IMR-90 (cell line): Measurements from ENCODE around the gene DAAM1. TPM values are rescaled to one million over a fixed set of nuclear protein-coding genes. Genes with fewer than 3 reads are reported as not detected.

ENCODE experiments used
- ATAC-seq: fragments of 200-7000 bp; cut with Tn5 transposase; 2 replicates; pipeline ENCODE4 v1.9.1; 2020; ENCODE audit warnings: low read depth, mild to moderate bottlenecking, moderate library complexity
- BruUV-seq: library from RNA; stranded (reverse); fragments of 400-500 nt; replicated peaks from 2 replicates; lab custom pipeline; 2021; lab: Mats Ljungman, UMichigan
- CTCF ChIA-PET: fragments of 300-600 bp; formaldehyde crosslinking; extraction: SDS; loops from one replicate; lab custom pipeline; 2021; ENCODE audit warnings: antibody characterized with exemption; lab: Yijun Ruan, JAX
- POLR2A ChIA-PET: fragments of 300-600 bp; sonication (Branson Sonifier 250); formaldehyde crosslinking; loops from one replicate; lab custom pipeline; 2022; ENCODE audit warnings: antibody characterized with exemption; ENCODE audit not compliant: unreplicated experiment; lab: Charles Lee
- DNase-seq: peaks from one replicate; pipeline ENCODE4 v3.0.0; 2013
- H2AFZ ChIP-seq: replicated peaks from 2 replicates; pipeline ENCODE3; 2013; ENCODE audit warnings: low read length, mild to moderate bottlenecking; ENCODE audit not compliant: poor library complexity
- H2AK5ac ChIP-seq: 2 replicates; pipeline ENCODE4 v1.6.1; 2013; ENCODE audit warnings: low read depth, low read length, inconsistent platforms
- H2AK9ac ChIP-seq: replicated peaks from 2 replicates; pipeline ENCODE3; 2013; ENCODE audit warnings: mild to moderate bottlenecking, low read depth, low read length, moderate library complexity; ENCODE audit not compliant: poor library complexity
- H2BK120ac ChIP-seq: 2 replicates; pipeline ENCODE4 v1.6.1; 2013; ENCODE audit warnings: low read depth, low read length, inconsistent platforms
- H2BK15ac ChIP-seq: 3 replicates; pipeline ENCODE4 v1.6.1; 2013; ENCODE audit warnings: low read depth, low read length, inconsistent platforms
- H2BK20ac ChIP-seq: 2 replicates; pipeline ENCODE4 v1.6.1; 2013; ENCODE audit warnings: low read depth, mild to moderate bottlenecking, inconsistent platforms, low read length, moderate library complexity
- H2BK5ac ChIP-seq: 2 replicates; pipeline ENCODE4 v1.6.1; 2013; ENCODE audit warnings: mild to moderate bottlenecking, low read depth, low read length, inconsistent platforms; ENCODE audit not compliant: poor library complexity, severe bottlenecking
- H3K14ac ChIP-seq: replicated peaks from 2 replicates; pipeline ENCODE4 v1.6.1; 2013; ENCODE audit warnings: low read depth, low read length, inconsistent platforms
- H3K18ac ChIP-seq: 2 replicates; pipeline ENCODE4 v1.6.1; 2013; ENCODE audit warnings: low read depth, low read length, control low read depth
- H3K23ac ChIP-seq: 2 replicates; pipeline ENCODE4 v1.6.1; 2013; ENCODE audit warnings: low read depth, low read length, inconsistent platforms
- H3K27ac ChIP-seq: 2 replicates; pipeline ENCODE4 v1.5.1; 2013; ENCODE audit warnings: mild to moderate bottlenecking, control low read depth, low read length; ENCODE audit not compliant: insufficient read depth
- H3K27me3 ChIP-seq: 2 replicates; pipeline ENCODE4 v1.6.1; 2013; ENCODE audit warnings: low read length; ENCODE audit not compliant: control insufficient read depth, insufficient read depth
- H3K36me3 ChIP-seq: 2 replicates; pipeline ENCODE4 v1.6.1; 2013; ENCODE audit warnings: low read length, mixed read lengths; ENCODE audit not compliant: control insufficient read depth, insufficient read depth
- H3K4ac ChIP-seq: 2 replicates; pipeline ENCODE4 v1.6.1; 2013; ENCODE audit warnings: low read depth, low read length, inconsistent platforms
- H3K4me1 ChIP-seq: 2 replicates; pipeline ENCODE4 v1.6.1; 2013; ENCODE audit warnings: low read length, mixed read lengths; ENCODE audit not compliant: control insufficient read depth, insufficient read depth
- H3K4me2 ChIP-seq: 2 replicates; pipeline ENCODE4 v1.6.1; 2013; ENCODE audit warnings: low read depth, mild to moderate bottlenecking, control low read depth, low read length, moderate library complexity
- H3K4me3 ChIP-seq: 2 replicates; pipeline ENCODE4 v1.5.1; 2013; ENCODE audit warnings: low read depth, mild to moderate bottlenecking, control low read depth, low read length, moderate library complexity; ENCODE audit not compliant: insufficient read depth
- H3K56ac ChIP-seq: 2 replicates; pipeline ENCODE4 v1.6.1; 2013; ENCODE audit warnings: low read length, inconsistent platforms; ENCODE audit not compliant: insufficient read depth; ENCODE audit errors: extremely low read depth
- H3K79me1 ChIP-seq, 2 experiments: 2 replicates each; pipeline ENCODE4 v1.6.1; 2013; ENCODE audit warnings: low read length in 2 of 2, inconsistent platforms in 1 of 2, low read depth in 1 of 2
- H3K9ac ChIP-seq: 2 replicates; pipeline ENCODE4 v1.6.1; 2013; ENCODE audit warnings: low read depth, low read length, control low read depth
- H3K9me1 ChIP-seq: 2 replicates; pipeline ENCODE4 v1.6.1; 2013; ENCODE audit warnings: low read length, inconsistent platforms; ENCODE audit not compliant: insufficient read depth
- H3K9me3 ChIP-seq: 2 replicates; pipeline ENCODE4 v1.6.1; 2013; ENCODE audit warnings: low read length; ENCODE audit not compliant: control insufficient read depth, insufficient read depth
- H4K20me1 ChIP-seq: 2 replicates; pipeline ENCODE4 v1.6.1; 2013; ENCODE audit warnings: low read length, inconsistent platforms; ENCODE audit not compliant: insufficient read depth
- H4K5ac ChIP-seq: 2 replicates; pipeline ENCODE4 v1.6.1; 2013; ENCODE audit warnings: mild to moderate bottlenecking, low read depth, low read length, control low read depth
- H4K8ac ChIP-seq, 2 experiments: 2 replicates each; pipeline ENCODE4 v1.6.1; 2013; ENCODE audit warnings: low read depth in 2 of 2, low read length in 2 of 2, control low read depth in 1 of 2, inconsistent platforms in 1 of 2
- H4K91ac ChIP-seq: 2 replicates; pipeline ENCODE4 v1.6.1; 2013; ENCODE audit warnings: low read depth, low read length, inconsistent platforms; ENCODE audit not compliant: insufficient read depth
- BHLHE40 ChIP-seq: fragments of 150-350 bp; IDR thresholded peaks from 2 replicates; pipeline ENCODE4 v1.6.1; 2016; ENCODE audit warnings: mild to moderate bottlenecking, low read depth, low read length
- CEBPB ChIP-seq: IDR thresholded peaks from 2 replicates; pipeline ENCODE4 v1.6.1; 2012; ENCODE audit warnings: low read depth, low read length, improper control_type of control experiment
- CHD1 ChIP-seq: IDR thresholded peaks from 2 replicates; pipeline ENCODE4 v1.6.1; 2012; ENCODE audit warnings: low read depth, low read length, improper control_type of control experiment
- FOS ChIP-seq: fragments of 150-350 bp; IDR thresholded peaks from 2 replicates; pipeline ENCODE4 v1.6.1; 2016; ENCODE audit warnings: low read depth, low read length
- MAFK ChIP-seq: IDR thresholded peaks from 2 replicates; pipeline ENCODE4 v1.6.1; 2012; ENCODE audit warnings: low read depth, low read length, improper control_type of control experiment
- MAZ ChIP-seq: IDR thresholded peaks from 2 replicates; pipeline ENCODE4 v1.6.1; 2012; ENCODE audit warnings: low read depth, mild to moderate bottlenecking, low read length, improper control_type of control experiment, moderate library complexity, borderline replicate concordance
- MXI1 ChIP-seq: IDR thresholded peaks from 2 replicates; pipeline ENCODE4 v1.6.1; 2012; ENCODE audit warnings: low read depth, mild to moderate bottlenecking, low read length, moderate library complexity, borderline replicate concordance
- NFE2L2 ChIP-seq: fragments of 150-350 bp; IDR thresholded peaks from 2 replicates; pipeline ENCODE4 v1.6.1; 2016; ENCODE audit warnings: low read depth, mild to moderate bottlenecking, low read length
- POLR2A ChIP-seq: IDR thresholded peaks from 2 replicates; pipeline ENCODE4 v1.6.1; 2012; ENCODE audit warnings: mild to moderate bottlenecking, low read depth, low read length
- RAD21 ChIP-seq: IDR thresholded peaks from 2 replicates; pipeline ENCODE4 v1.6.1; 2012; ENCODE audit warnings: low read length, improper control_type of control experiment
- RCOR1 ChIP-seq: IDR thresholded peaks from 2 replicates; pipeline ENCODE4 v1.6.1; 2012; ENCODE audit warnings: mild to moderate bottlenecking, low read length, improper control_type of control experiment; ENCODE audit not compliant: insufficient replicate concordance
- RFX5 ChIP-seq: IDR thresholded peaks from 2 replicates; pipeline ENCODE4 v1.8.0; 2012; ENCODE audit warnings: low read depth, mild to moderate bottlenecking, low read length, moderate library complexity
- SMC3 ChIP-seq: fragments of 150-350 bp; IDR thresholded peaks from 2 replicates; pipeline ENCODE4 v1.6.1; 2016; ENCODE audit warnings: low read depth, mild to moderate bottlenecking, antibody characterized with exemption, low read length, moderate library complexity
- WGBS, 2 experiments: methylation state at CpG; one replicate each; pipeline versions ENCODE4 v1.1.5 to v1.1.7; 2013; ENCODE audit warnings: missing lambda C conversion rate in 2 of 2; ENCODE audit not compliant: insufficient read length in 1 of 2; ENCODE audit errors: extremely low coverage in 2 of 2; 5-methylcytosine and 5-hydroxymethylcytosine counted together
- dilution Hi-C: fragments of 300-500 bp; cut with HindIII; formaldehyde crosslinking; loops from one replicate; pipeline ENCODE4 v1.14.3; 2018; ENCODE audit warnings: low sequenced_read_pairs; ENCODE audit not compliant: unreplicated experiment
- in situ Hi-C: fragments of 300-500 bp; cut with MboI; formaldehyde crosslinking; loops from 3 replicates; pipeline ENCODE4 v1.14.3; 2019; ENCODE audit warnings: low sequenced_read_pairs, inconsistent platforms, mixed read lengths
- intact Hi-C: fragments of 100-400 bp; cut with micrococcal nuclease; formaldehyde crosslinking; loops from 2 replicates; pipeline ENCODE4 v1.10.0; 2022
- polyA plus RNA-seq, 3 experiments: library from polyadenylated mRNA; depleted of rRNA; stranded (reverse); fragments of >200 nt; gene quantifications; 2 replicates each; pipeline ENCODE4 v1.2.3, GENCODE V29; 2012; ENCODE audit warnings: low replicate concordance in 1 of 3
- total RNA-seq: library from RNA; depleted of rRNA; stranded (reverse); fragments of >200 nt; gene quantifications from 2 replicates; pipeline ENCODE4 v1.2.3, GENCODE V29; 2012
- TF ChIP-seq, protein P1 (sequence below): conservative IDR thresholded peaks from 2 replicates; pipeline ENCODE4 v1.5.1; 2012; ENCODE audit warnings: mild to moderate bottlenecking, low read depth, low read length, improper control_type of control experiment
- TF ChIP-seq, protein P2 (sequence below): fragments of 150-350 bp; IDR thresholded peaks from 2 replicates; pipeline ENCODE4 v1.6.1; 2017; ENCODE audit warnings: mild to moderate bottlenecking, antibody characterized with exemption, low read length, low read depth
- TF ChIP-seq, protein P3 (sequence below): fragments of 150-350 bp; IDR thresholded peaks from 2 replicates; pipeline ENCODE4 v1.6.1; 2016; ENCODE audit warnings: low read depth, mild to moderate bottlenecking, low read length, moderate library complexity, borderline replicate concordance

Gene DAAM1
- total and polyA plus RNA-seq, 2 of the 4 experiments (the other 2 are of a cell fraction) = 4.8 to 5.4 TPM

DNA sequence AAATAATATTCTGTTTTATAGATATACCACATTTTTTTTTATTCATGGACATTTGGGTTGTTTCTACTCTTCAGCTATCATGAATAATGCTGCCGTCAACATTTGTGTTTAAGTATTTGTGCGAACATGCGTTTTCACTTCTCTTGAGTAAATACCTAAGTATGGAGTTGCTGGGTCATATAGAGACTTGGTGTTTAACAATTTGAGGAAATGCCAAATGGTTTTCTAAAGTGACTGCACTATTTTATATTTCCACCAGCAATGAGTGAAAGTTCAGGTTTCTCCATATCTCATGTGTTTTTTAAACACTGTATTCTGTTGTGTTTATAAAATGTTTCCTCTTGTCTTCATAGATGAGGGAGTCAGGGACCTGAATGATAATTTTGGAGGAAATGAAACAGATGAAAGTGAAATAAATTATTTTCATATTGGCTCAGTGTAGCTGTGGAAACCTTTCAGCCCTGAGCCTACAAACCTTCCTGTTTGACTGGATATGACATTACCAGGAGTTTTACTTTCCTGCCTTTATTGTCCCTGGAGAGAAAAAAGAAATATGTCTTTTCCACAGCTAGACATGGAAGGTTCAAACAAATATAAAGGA is 26.3 kb downstream of the DAAM1 start:
- WGBS, 2 experiments = no CpG with 5 or more reads among the region's 3 CpGs
- in situ Hi-C loops = no loop called here
- ATAC-seq = no peak

More for the DNA sequence above, 26.3 kb downstream of the DAAM1 start:
- Histone ChIP-seq H3K27ac (no peak overlapping the region), H4K91ac (no peak overlapping the region), H2BK20ac (no peak overlapping the region), H3K4me1 (peaks cover 11% of the 10 kb centered on the region), H4K8ac (no peak overlapping the region), H3K4me3 (no peak overlapping the region), H3K27me3 (no peaks in the 10 kb centered on the region), H3K36me3 (no peaks in the 10 kb centered on the region), H3K4ac (no peak overlapping the region), H3K18ac (no peak overlapping the region), H2BK15ac (no peak overlapping the region), H2AFZ (no peak overlapping the region), H2AK5ac (no peak overlapping the region), H3K56ac (no peak overlapping the region), H3K4me2 (no peak overlapping the region), H2BK120ac (no peak overlapping the region), H3K79me1 (peaks cover 17 to 20% of the 10 kb centered on the region in 2 experiments), H4K5ac (no peak overlapping the region), H3K9me1 (peaks cover 2% of the 10 kb centered on the region), H3K14ac (no peak overlapping the region), H4K20me1 (no peaks in the 10 kb centered on the region), H2AK9ac (no peak overlapping the region), H3K9me3 (no peaks in the 10 kb centered on the region), H3K9ac (no peak overlapping the region), H2BK5ac (no peak overlapping the region), H3K23ac (no peak overlapping the region)
- ChIA-PET POLR2A (no interaction called here), CTCF (no interaction called here)
- no TSS peak for BruUV-seq
- DNase-seq = no peak
- TF ChIP-seq CEBPB = no peak
- TF ChIP-seq RCOR1 = no peak
- no peak for TF ChIP-seq RFX5
- no peak for TF ChIP-seq CHD1
- TF ChIP-seq, protein P1, sequence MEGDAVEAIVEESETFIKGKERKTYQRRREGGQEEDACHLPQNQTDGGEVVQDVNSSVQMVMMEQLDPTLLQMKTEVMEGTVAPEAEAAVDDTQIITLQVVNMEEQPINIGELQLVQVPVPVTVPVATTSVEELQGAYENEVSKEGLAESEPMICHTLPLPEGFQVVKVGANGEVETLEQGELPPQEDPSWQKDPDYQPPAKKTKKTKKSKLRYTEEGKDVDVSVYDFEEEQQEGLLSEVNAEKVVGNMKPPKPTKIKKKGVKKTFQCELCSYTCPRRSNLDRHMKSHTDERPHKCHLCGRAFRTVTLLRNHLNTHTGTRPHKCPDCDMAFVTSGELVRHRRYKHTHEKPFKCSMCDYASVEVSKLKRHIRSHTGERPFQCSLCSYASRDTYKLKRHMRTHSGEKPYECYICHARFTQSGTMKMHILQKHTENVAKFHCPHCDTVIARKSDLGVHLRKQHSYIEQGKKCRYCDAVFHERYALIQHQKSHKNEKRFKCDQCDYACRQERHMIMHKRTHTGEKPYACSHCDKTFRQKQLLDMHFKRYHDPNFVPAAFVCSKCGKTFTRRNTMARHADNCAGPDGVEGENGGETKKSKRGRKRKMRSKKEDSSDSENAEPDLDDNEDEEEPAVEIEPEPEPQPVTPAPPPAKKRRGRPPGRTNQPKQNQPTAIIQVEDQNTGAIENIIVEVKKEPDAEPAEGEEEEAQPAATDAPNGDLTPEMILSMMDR = no peak
- TF ChIP-seq MAFK = no peak
- TF ChIP-seq MXI1 = no peak
- TF ChIP-seq MAZ = no peak
- TF ChIP-seq NFE2L2 = no peak
- no peak for TF ChIP-seq FOS
- TF ChIP-seq BHLHE40 = no peak
- TF ChIP-seq, protein P2, sequence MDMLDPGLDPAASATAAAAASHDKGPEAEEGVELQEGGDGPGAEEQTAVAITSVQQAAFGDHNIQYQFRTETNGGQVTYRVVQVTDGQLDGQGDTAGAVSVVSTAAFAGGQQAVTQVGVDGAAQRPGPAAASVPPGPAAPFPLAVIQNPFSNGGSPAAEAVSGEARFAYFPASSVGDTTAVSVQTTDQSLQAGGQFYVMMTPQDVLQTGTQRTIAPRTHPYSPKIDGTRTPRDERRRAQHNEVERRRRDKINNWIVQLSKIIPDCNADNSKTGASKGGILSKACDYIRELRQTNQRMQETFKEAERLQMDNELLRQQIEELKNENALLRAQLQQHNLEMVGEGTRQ = no peak
- no peak for TF ChIP-seq SMC3
- TF ChIP-seq RAD21 = no peak
- TF ChIP-seq, protein P3, sequence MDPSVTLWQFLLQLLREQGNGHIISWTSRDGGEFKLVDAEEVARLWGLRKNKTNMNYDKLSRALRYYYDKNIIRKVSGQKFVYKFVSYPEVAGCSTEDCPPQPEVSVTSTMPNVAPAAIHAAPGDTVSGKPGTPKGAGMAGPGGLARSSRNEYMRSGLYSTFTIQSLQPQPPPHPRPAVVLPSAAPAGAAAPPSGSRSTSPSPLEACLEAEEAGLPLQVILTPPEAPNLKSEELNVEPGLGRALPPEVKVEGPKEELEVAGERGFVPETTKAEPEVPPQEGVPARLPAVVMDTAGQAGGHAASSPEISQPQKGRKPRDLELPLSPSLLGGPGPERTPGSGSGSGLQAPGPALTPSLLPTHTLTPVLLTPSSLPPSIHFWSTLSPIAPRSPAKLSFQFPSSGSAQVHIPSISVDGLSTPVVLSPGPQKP = no peak
- TF ChIP-seq POLR2A = no peak
- intact Hi-C loops = no loop called here
- dilution Hi-C loops = no loop called here
